ENCODE measurements around the gene IGSF21.

- no peak for TF ChIP-seq POLR2A (IDR thresholded peaks at IDR 0.05)
- no peak for TF ChIP-seq CTCF (IDR thresholded peaks at IDR 0.05)
Observed at GRCh38 chr1:18190598-18190997, 83.0 kb downstream of the IGSF21 start.
